Gastrocnemius medialis (tissue), 4 donors: ENCODE measurements around the gene JAG2.

Source experiments
- CTCF ChIP-seq, 5 experiments: fragments of 450-650 bp in 3 of 5; fragments of 200-600 bp in 2 of 5; sonication (generic) in 2 of 5; IDR thresholded peaks in 4 of 5; conservative IDR thresholded peaks in 1 of 5; 1 replicate in 4 of 5; 2 replicates in 1 of 5; pipeline ENCODE4 v1.5.1; 2016 to 2019; ENCODE audit warnings: antibody characterized with exemption in 5 of 5, mild to moderate bottlenecking in 3 of 5, moderate library complexity in 3 of 5
- POLR2A ChIP-seq, 2 donors: fragments of 450-650 bp; IDR thresholded peaks; one replicate each; pipeline ENCODE4 v1.6.1; 2017; ENCODE audit warnings: antibody characterized with exemption in 2 of 2, mild to moderate bottlenecking in 2 of 2, moderate library complexity in 2 of 2

GRCh38 chr14:105172476-105172875 lies 3.9 kb upstream of the JAG2 start:
- TF ChIP-seq CTCF (IDR thresholded peaks at IDR 0.05 in 4 of 5, conservative IDR thresholded peaks at IDR 0.05 in 1 of 5) (no peak), POLR2A (IDR thresholded peaks at IDR 0.05) (no peak)
